ENCODE data around the gene RBM6.
A peak's percentile ranks its signal among the peaks of the same experiment; 100 is the strongest.
"Not testable (repeated sequence)": the region's sequence is repeated elsewhere in the genome, so short reads cannot be mapped to it uniquely, and the experiment has no call there.

Gene RBM6

GRCh38 chr3:49917806-49918590, 22.0 kb upstream of the RBM6 start:
- not testable (repeated sequence) for DNase-seq

- no peak for DNase-seq
These were observed 15.3 kb upstream of the RBM6 start for GRCh38 chr3:49924683-49925082.

- no peak for DNase-seq
These were observed 14.5 kb upstream of the RBM6 start for GRCh38 chr3:49925485-49925884.

- no peak for DNase-seq
These were observed 13.7 kb upstream of the RBM6 start for GRCh38 chr3:49926117-49926728.

- no peak for DNase-seq
These were observed 12.2 kb upstream of the RBM6 start for GRCh38 chr3:49927798-49928197.

- no peak for DNase-seq
These were observed 11.4 kb upstream of the RBM6 start for GRCh38 chr3:49928481-49929017.

- peak; percentile 64 to 69 for DNase-seq
These were observed 10.4 kb upstream of the RBM6 start, which contains the start of gene MON1A for GRCh38 chr3:49929291-49930167. Gene MON1A (minus strand): TSS chr3:49929811. CDS start chr3:49913346, 16,465 bp downstream.

GRCh38 chr3:49930168-49930690, 9.7 kb upstream of the RBM6 start:
- DNase-seq: no peak

GRCh38 chr3:49930922-49931321, 9.0 kb upstream of the RBM6 start:
- DNase-seq: no peak

GRCh38 chr3:49932281-49932680, 7.7 kb upstream of the RBM6 start:
- not testable (repeated sequence) for DNase-seq

GRCh38 chr3:49937090-49937489, 2.9 kb upstream of the RBM6 start:
- DNase-seq: no peak

GRCh38 chr3:49940667-49941249, 808 bp downstream of the RBM6 start:
- no peak for DNase-seq

- peak in 1 of 2 donors; percentile 13 for DNase-seq
These were observed 2.7 kb downstream of the RBM6 start for GRCh38 chr3:49942651-49943050.

- no peak for DNase-seq
These were observed 13.0 kb downstream of the RBM6 start for GRCh38 chr3:49952924-49953323.

- no peak for DNase-seq
These were observed 15.7 kb downstream of the RBM6 start for GRCh38 chr3:49955636-49956035.

GRCh38 chr3:49966233-49966942, 26.4 kb downstream of the RBM6 start:
- no peak for DNase-seq

- no peak for DNase-seq
These were observed 27.3 kb downstream of the RBM6 start for GRCh38 chr3:49967291-49967690.

- no peak for DNase-seq
These were observed 28.4 kb downstream of the RBM6 start for GRCh38 chr3:49968346-49968745.

GRCh38 chr3:49972656-49973055, 32.7 kb downstream of the RBM6 start:
- DNase-seq: no peak

GRCh38 chr3:49976942-49977341, 37.0 kb downstream of the RBM6 start:
- no peak for DNase-seq

GRCh38 chr3:49984394-49984793, 44.4 kb downstream of the RBM6 start:
- DNase-seq: no peak

- no peak for DNase-seq
These were observed 52.4 kb downstream of the RBM6 start for GRCh38 chr3:49992326-49992725.

Data from bone marrow (tissue), 2 donors.